Left ventricle myocardium inferior (tissue), 1 donor: ENCODE data around the gene BSX. TPM values are rescaled to one million over a fixed set of nuclear protein-coding genes. Genes with fewer than 3 reads are reported as not detected.
A peak's percentile ranks its signal among the peaks of the same experiment; 100 is the strongest.

ENCODE experiments used
- DNase-seq: peaks from one replicate; pipeline ENCODE4 v3.0.0-alpha.2; 2020
- H3K27ac ChIP-seq: fragments of 200-600 bp; replicated peaks from 2 replicates; pipeline ENCODE4 v1.8.0; 2021
- H3K27me3 ChIP-seq: fragments of 200-600 bp; 2 replicates; pipeline ENCODE4 v1.8.0; 2021; ENCODE audit warnings: low read depth
- H3K36me3 ChIP-seq: fragments of 200-600 bp; 2 replicates; pipeline ENCODE4 v1.8.0; 2021
- H3K4me1 ChIP-seq: fragments of 200-600 bp; 2 replicates; pipeline ENCODE4 v1.8.0; 2021
- H3K4me3 ChIP-seq: fragments of 200-600 bp; 2 replicates; pipeline ENCODE4 v1.8.0; 2021; ENCODE audit warnings: mild to moderate bottlenecking, moderate library complexity
- H3K9me3 ChIP-seq: fragments of 200-600 bp; replicated peaks from 2 replicates; pipeline ENCODE4 v1.8.0; 2021
- CTCF ChIP-seq: fragments of 200-600 bp; IDR thresholded peaks from 2 replicates; pipeline ENCODE4 v1.8.0; 2021; ENCODE audit warnings: antibody characterized with exemption, mild to moderate bottlenecking, borderline replicate concordance
- intact Hi-C: fragments of 100-400 bp; cut with micrococcal nuclease; formaldehyde crosslinking; loops from one replicate; pipeline ENCODE4 v1.11.0; 2022
- total RNA-seq: library from RNA; stranded (reverse); fragmentation: NEBNext Ultra II Directional; extraction: Animal tissue kit (Norgen Biotek cat#: 25700); gene quantifications from one replicate; pipeline ENCODE4 v1.2.1, GENCODE V29; 2021
- donor health status: DM: no; HTN: yes; CAD: no; lungs with severe emphysema.

BSX gene
- total RNA-seq, 1 donor from 2014 or later = not detected

GRCh38 chr11:122977470-122978298 is 4.0 kb downstream of the BSX start:
- peaks cover 100% of the 10 kb centered on the region for H3K27me3 ChIP-seq
- intact Hi-C loops = no loop called here
- no peak overlapping the region for H3K27ac ChIP-seq
- no peaks in the 10 kb centered on the region for H3K9me3 ChIP-seq
- peak overlapping the region; percentile 51 for H3K4me3 ChIP-seq
- peaks cover 21% of the 10 kb centered on the region for H3K4me1 ChIP-seq
- TF ChIP-seq CTCF = no peak
- no peak for DNase-seq
- H3K36me3 ChIP-seq = no peaks in the 10 kb centered on the region

- TF ChIP-seq CTCF = no peak
- no peaks in the 10 kb centered on the region for H3K36me3 ChIP-seq
- H3K27ac ChIP-seq = no peak overlapping the region
- no peak for DNase-seq
- peaks cover 100% of the 10 kb centered on the region for H3K27me3 ChIP-seq
- H3K4me3 ChIP-seq = peak overlapping the region; percentile 51
- no peaks in the 10 kb centered on the region for H3K9me3 ChIP-seq
- H3K4me1 ChIP-seq = peaks cover 21% of the 10 kb centered on the region
- intact Hi-C loops = no loop called here
Observed at GRCh38 chr11:122976734-122977469, 4.7 kb downstream of the BSX start.

GRCh38 chr11:122976061-122976733 is 5.4 kb downstream of the BSX start:
- no peak for TF ChIP-seq CTCF
- H3K4me3 ChIP-seq = peak overlapping the region; percentile 51
- peaks cover 100% of the 10 kb centered on the region for H3K27me3 ChIP-seq
- no peak overlapping the region for H3K27ac ChIP-seq
- intact Hi-C loops = no loop called here
- no peaks in the 10 kb centered on the region for H3K36me3 ChIP-seq
- no peak for DNase-seq
- peaks cover 21% of the 10 kb centered on the region for H3K4me1 ChIP-seq
- H3K9me3 ChIP-seq = no peaks in the 10 kb centered on the region

GRCh38 chr11:122963961-122964360 is 17.7 kb downstream of the BSX start:
- peaks cover 5% of the 10 kb centered on the region for H3K9me3 ChIP-seq
- TF ChIP-seq CTCF = no peak
- H3K4me3 ChIP-seq = no peak overlapping the region
- DNase-seq = no peak
- H3K27ac ChIP-seq = no peak overlapping the region
- intact Hi-C loops = no loop called here
- peaks cover 51% of the 10 kb centered on the region for H3K27me3 ChIP-seq
- H3K4me1 ChIP-seq = no peaks in the 10 kb centered on the region
- H3K36me3 ChIP-seq = peaks cover 4% of the 10 kb centered on the region

- no peak for DNase-seq
- peaks cover 6% of the 10 kb centered on the region for H3K36me3 ChIP-seq
- no peaks in the 10 kb centered on the region for H3K4me1 ChIP-seq
- no peak overlapping the region for H3K4me3 ChIP-seq
- H3K27ac ChIP-seq = no peak overlapping the region
- H3K27me3 ChIP-seq = no peaks in the 10 kb centered on the region
- no peaks in the 10 kb centered on the region for H3K9me3 ChIP-seq
- no peak for TF ChIP-seq CTCF
- intact Hi-C loops = no loop called here
Observed at GRCh38 chr11:122954455-122954854, 27.2 kb downstream of the BSX start.
